Activated CD8-positive, alpha-beta T cell treated with anti-CD3 and anti-CD28 coated beads, Interleukin-2, amount 10 ng/mL, durations not matched to agents 7 days and 5 days (primary cell): Measurements from ENCODE around the gene GGT5. TPM values are rescaled to one million over a fixed set of nuclear protein-coding genes. Genes with fewer than 3 reads are reported as not detected.

Experiments
- ATAC-seq: fragments of 150-1000 bp; cut with Tn5 transposase; one replicate; pipeline ENCODE4 v1.10.0; 2021; ENCODE audit warnings: moderate library complexity
- CTCF ChIA-PET: fragments of 350-600 bp; sonication (Branson Sonifier 250); formaldehyde crosslinking; loops from one replicate; lab custom pipeline; 2021; ENCODE audit warnings: antibody characterized with exemption; lab: Charles Lee
- POLR2A ChIA-PET: fragments of 350-600 bp; sonication (Branson Sonifier 250); formaldehyde crosslinking; loops from one replicate; lab custom pipeline; 2021; ENCODE audit warnings: antibody characterized with exemption; lab: Charles Lee
- DNase-seq: peaks from one replicate; pipeline ENCODE4 v3.0.0-alpha.2; 2020
- H3K27ac Mint-ChIP-seq: one replicate; pipeline ENCODE4 v1.8.0; 2021; ENCODE audit warnings: mild to moderate bottlenecking, mixed read lengths
- H3K27me3 Mint-ChIP-seq: one replicate; pipeline ENCODE4 v1.8.0; 2021; ENCODE audit warnings: low read depth, mixed read lengths
- H3K36me3 Mint-ChIP-seq: one replicate; pipeline ENCODE4 v1.8.0; 2021; ENCODE audit warnings: low read depth, mixed read lengths
- H3K4me1 Mint-ChIP-seq: one replicate; pipeline ENCODE4 v1.8.0; 2021; ENCODE audit warnings: low read depth, mixed read lengths
- H3K4me3 Mint-ChIP-seq: one replicate; pipeline ENCODE4 v1.8.0; 2021; ENCODE audit warnings: mild to moderate bottlenecking, mixed read lengths
- H3K9me3 Mint-ChIP-seq: one replicate; pipeline ENCODE4 v1.8.0; 2022; ENCODE audit warnings: mixed read lengths; ENCODE audit not compliant: insufficient read depth
- total RNA-seq, 2 experiments: library from RNA; stranded (reverse); gene quantifications; one replicate each; pipeline ENCODE4 v1.2.3, GENCODE V29; 2021

The GGT5 gene
- total RNA-seq, 2 experiments from 2014 or later = 0.29 to 0.44 TPM

- ATAC-seq (no peak), DNase-seq (no peak)
- ChIA-PET CTCF (interaction anchor here (1.0 to 2.9 kb wide), 5 partner anchors 40 to 58 kb away, joined by 3 to 21 read pairs (median 3); no protein-coding TSS in a partner anchor), POLR2A (no interaction called here)
- Mint-ChIP-seq H3K36me3 (no peaks in the 10 kb centered on the region), H3K4me3 (no peak overlapping the region), H3K27me3 (no peaks in the 10 kb centered on the region), H3K9me3 (no peaks in the 10 kb centered on the region), H3K4me1 (peaks cover 18% of the 10 kb centered on the region), H3K27ac (no peak overlapping the region)
Observed at GRCh38 chr22:24191381-24191841, 53.5 kb downstream of the GGT5 start.

GRCh38 chr22:24190596-24191208, 54.2 kb downstream of the GGT5 start:
- H3K36me3 Mint-ChIP-seq = no peaks in the 10 kb centered on the region
- no peak for DNase-seq
- no peak overlapping the region for H3K4me3 Mint-ChIP-seq
- H3K27ac Mint-ChIP-seq = peak overlapping the region; percentile 40
- H3K27me3 Mint-ChIP-seq = no peaks in the 10 kb centered on the region
- H3K9me3 Mint-ChIP-seq = no peaks in the 10 kb centered on the region
- CTCF ChIA-PET = interaction anchor here (0.6 to 2.9 kb wide), 14 partner anchors 7 to 98 kb away, joined by 3 to 21 read pairs (median 5); partner anchors contain the start of gene GGT5
- peaks cover 12% of the 10 kb centered on the region for H3K4me1 Mint-ChIP-seq
- POLR2A ChIA-PET = interaction anchor here (0.6 kb wide), 1 partner anchor 52 kb away, joined by 3 read pairs; no protein-coding TSS in a partner anchor
- ATAC-seq = no peak

GRCh38 chr22:24190159-24190540, 54.7 kb downstream of the GGT5 start:
- H3K9me3 Mint-ChIP-seq = no peaks in the 10 kb centered on the region
- ATAC-seq (no peak), DNase-seq (no peak)
- no peaks in the 10 kb centered on the region for H3K36me3 Mint-ChIP-seq
- POLR2A ChIA-PET = no interaction called here
- CTCF ChIA-PET = interaction anchor here (0.6 to 2.9 kb wide), 13 partner anchors 8 to 99 kb away, joined by 3 to 21 read pairs (median 5); partner anchors contain the start of gene GGT5
- H3K4me1 Mint-ChIP-seq = peaks cover 11% of the 10 kb centered on the region
- H3K4me3 Mint-ChIP-seq = no peak overlapping the region
- no peaks in the 10 kb centered on the region for H3K27me3 Mint-ChIP-seq
- no peak overlapping the region for H3K27ac Mint-ChIP-seq

- Mint-ChIP-seq H3K27ac (no peak overlapping the region), H3K4me1 (peaks cover 11% of the 10 kb centered on the region), H3K27me3 (no peaks in the 10 kb centered on the region), H3K36me3 (no peaks in the 10 kb centered on the region), H3K9me3 (no peaks in the 10 kb centered on the region), H3K4me3 (no peak overlapping the region)
- ATAC-seq = peak; percentile 77
- CTCF ChIA-PET = interaction anchor here (0.6 to 2.9 kb wide), 16 partner anchors 9 to 100 kb away, joined by 3 to 21 read pairs (median 5); partner anchors contain the start of gene GGT5
- POLR2A ChIA-PET = no interaction called here
- peak; percentile 73 for DNase-seq
Observed at GRCh38 chr22:24189249-24190158, 55.4 kb downstream of the GGT5 start.

- H3K36me3 Mint-ChIP-seq = no peaks in the 10 kb centered on the region
- peaks cover 9% of the 10 kb centered on the region for H3K4me1 Mint-ChIP-seq
- DNase-seq = no peak
- no peaks in the 10 kb centered on the region for H3K9me3 Mint-ChIP-seq
- CTCF ChIA-PET = interaction anchor here (0.8 to 2.9 kb wide), 10 partner anchors 10 to 96 kb away, joined by 3 to 21 read pairs (median 6); partner anchors contain the start of gene GGT5
- H3K27me3 Mint-ChIP-seq = no peaks in the 10 kb centered on the region
- no peak for ATAC-seq
- H3K4me3 Mint-ChIP-seq = no peak overlapping the region
- H3K27ac Mint-ChIP-seq = no peak overlapping the region
- POLR2A ChIA-PET = no interaction called here
Observed at GRCh38 chr22:24188705-24189248, 56.1 kb downstream of the GGT5 start.

- no peak overlapping the region for H3K4me3 Mint-ChIP-seq
- H3K36me3 Mint-ChIP-seq = no peaks in the 10 kb centered on the region
- H3K4me1 Mint-ChIP-seq = peaks cover 8% of the 10 kb centered on the region
- no peaks in the 10 kb centered on the region for H3K27me3 Mint-ChIP-seq
- no peak overlapping the region for H3K27ac Mint-ChIP-seq
- ChIA-PET POLR2A (no interaction called here), CTCF (interaction anchor here (0.6 to 2.3 kb wide), 2 partner anchors 52 to 53 kb away, joined by 3 to 7 read pairs; no protein-coding TSS in a partner anchor)
- DNase-seq (no peak), ATAC-seq (no peak)
- H3K9me3 Mint-ChIP-seq = no peaks in the 10 kb centered on the region
Observed at GRCh38 chr22:24187731-24188644, 56.9 kb downstream of the GGT5 start.

- H3K27me3 Mint-ChIP-seq = no peaks in the 10 kb centered on the region
- peaks cover 8% of the 10 kb centered on the region for H3K4me1 Mint-ChIP-seq
- no peaks in the 10 kb centered on the region for H3K36me3 Mint-ChIP-seq
- no peaks in the 10 kb centered on the region for H3K9me3 Mint-ChIP-seq
- DNase-seq (no peak), ATAC-seq (no peak)
- no peak overlapping the region for H3K4me3 Mint-ChIP-seq
- H3K27ac Mint-ChIP-seq = no peak overlapping the region
- CTCF ChIA-PET = interaction anchor here (0.6 kb wide), 1 partner anchor 53 kb away, joined by 3 read pairs; no protein-coding TSS in a partner anchor
- POLR2A ChIA-PET = no interaction called here
Observed at GRCh38 chr22:24186892-24187670, 57.8 kb downstream of the GGT5 start.

- POLR2A ChIA-PET = no interaction called here
- H3K27me3 Mint-ChIP-seq = no peaks in the 10 kb centered on the region
Observed at GRCh38 chr22:24186352-24186740, 58.5 kb downstream of the GGT5 start.

GRCh38 chr22:24185501-24186351, 59.2 kb downstream of the GGT5 start:
- CTCF ChIA-PET = no interaction called here
- H3K4me1 Mint-ChIP-seq = peaks cover 8% of the 10 kb centered on the region
- DNase-seq = no peak

More at GRCh38 chr22:24186352-24186740, 58.5 kb downstream of the GGT5 start:
- no peaks in the 10 kb centered on the region for H3K9me3 Mint-ChIP-seq
- H3K27ac Mint-ChIP-seq = no peak overlapping the region
- ATAC-seq (no peak), DNase-seq (no peak)
- peaks cover 8% of the 10 kb centered on the region for H3K4me1 Mint-ChIP-seq
- no peak overlapping the region for H3K4me3 Mint-ChIP-seq
- H3K36me3 Mint-ChIP-seq = no peaks in the 10 kb centered on the region
- CTCF ChIA-PET = no interaction called here

More at GRCh38 chr22:24185501-24186351, 59.2 kb downstream of the GGT5 start:
- H3K4me3 Mint-ChIP-seq = no peak overlapping the region
- no peaks in the 10 kb centered on the region for H3K9me3 Mint-ChIP-seq
- POLR2A ChIA-PET = no interaction called here
- no peak overlapping the region for H3K27ac Mint-ChIP-seq
- H3K27me3 Mint-ChIP-seq = no peaks in the 10 kb centered on the region
- ATAC-seq = no peak
- no peaks in the 10 kb centered on the region for H3K36me3 Mint-ChIP-seq
